Measurements from ENCODE around the gene ITGB1.

GRCh38 chr10:32990811-32991210 is 32.8 kb upstream of the ITGB1 start:
- TF ChIP-seq TAF1 (IDR thresholded peaks at IDR 0.05; ENCODE audit: borderline replicate concordance, low read depth, low read length) (no peak), EP300 (IDR thresholded peaks at IDR 0.05; ENCODE audit: borderline replicate concordance in 1 of 2, low read depth in 1 of 2, low read length in 1 of 2) (no peak), CTCF (IDR thresholded peaks at IDR 0.05) (no peak), MXI1 (IDR thresholded peaks at IDR 0.05; ENCODE audit: low read depth, low read length) (no peak), JUND (IDR thresholded peaks at IDR 0.05) (no peak), POLR2AphosphoS5 (IDR thresholded peaks at IDR 0.05; ENCODE audit: low read depth, low read length) (no peak), ZBTB33 (IDR thresholded peaks at IDR 0.05; ENCODE audit: borderline replicate concordance, low read depth) (no peak), TCF12 (IDR thresholded peaks at IDR 0.05) (no peak), MAX (IDR thresholded peaks at IDR 0.05; ENCODE audit: low read depth) (no peak), NRF1 (IDR thresholded peaks at IDR 0.05; ENCODE audit: low read depth, low read length) (no peak), PBX3 (IDR thresholded peaks at IDR 0.05) (no peak), FOXJ3 (CRISPR knock-in tag; IDR thresholded peaks at IDR 0.05) (no peak), SMC3 (IDR thresholded peaks at IDR 0.05; ENCODE audit: low read depth, low read length) (no peak)
